SKM-1 (cell line): ENCODE results near the gene PDGFC.

Experiments used
- DNase-seq: peaks from one replicate; lab custom pipeline; 2025; ENCODE audit not compliant: unreplicated experiment; lab: John Stamatoyannopoulos, UW

Gene PDGFC

DNA sequence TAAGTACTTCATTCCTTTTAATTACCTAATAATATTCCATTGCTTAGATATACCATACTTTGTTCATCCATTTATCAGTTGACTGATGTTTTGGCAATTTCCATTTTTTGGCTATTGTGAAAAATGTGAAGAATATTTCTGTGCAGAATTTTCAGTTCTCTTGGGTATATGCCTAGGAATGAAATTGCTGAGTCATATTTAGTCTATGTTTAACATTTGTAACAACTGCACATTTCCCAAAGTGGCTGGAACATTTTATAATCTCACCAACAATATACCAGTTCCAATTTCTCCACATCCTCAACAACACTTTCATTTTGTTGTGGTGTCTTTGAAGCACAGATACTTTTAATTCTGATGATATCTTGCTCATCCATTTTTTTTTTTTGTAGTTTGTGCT lies 215.5 kb downstream of the PDGFC start:
- DNase-seq: no peak

DNA sequence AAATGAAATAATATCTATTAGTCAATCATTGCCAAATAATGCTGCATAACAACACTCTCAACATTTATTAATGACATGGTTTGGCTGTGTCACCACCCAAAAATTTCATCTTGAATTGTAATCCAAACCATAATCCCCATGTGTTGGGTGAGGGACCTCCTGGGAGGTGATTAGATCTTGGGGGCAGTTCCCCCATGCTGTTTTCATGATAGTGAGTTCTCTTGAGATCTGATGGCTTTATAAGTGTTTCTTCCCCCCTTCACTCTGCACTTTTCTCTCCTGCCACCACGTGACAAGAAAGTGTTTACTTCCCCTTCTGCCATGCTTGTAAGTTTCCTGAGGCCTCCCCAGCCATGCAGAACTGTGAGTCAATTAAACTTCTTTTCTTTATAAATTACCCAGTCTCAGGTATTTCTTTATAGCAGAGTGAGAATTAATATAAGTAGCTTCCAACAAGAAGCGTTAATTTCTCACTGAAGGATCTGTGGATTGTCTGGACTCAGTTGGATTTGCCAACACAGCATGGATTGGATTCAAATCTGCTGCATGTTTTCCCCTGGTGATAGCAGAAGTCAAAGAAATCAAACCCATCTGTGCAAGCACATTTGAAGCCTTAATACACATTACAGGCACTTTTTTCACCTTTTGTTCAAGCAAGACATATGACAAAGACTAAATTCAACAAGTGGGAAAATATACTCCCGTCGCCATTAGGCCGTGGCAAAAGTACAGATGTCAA lies 216.6 kb downstream of the PDGFC start:
- DNase-seq: no peak

DNA sequence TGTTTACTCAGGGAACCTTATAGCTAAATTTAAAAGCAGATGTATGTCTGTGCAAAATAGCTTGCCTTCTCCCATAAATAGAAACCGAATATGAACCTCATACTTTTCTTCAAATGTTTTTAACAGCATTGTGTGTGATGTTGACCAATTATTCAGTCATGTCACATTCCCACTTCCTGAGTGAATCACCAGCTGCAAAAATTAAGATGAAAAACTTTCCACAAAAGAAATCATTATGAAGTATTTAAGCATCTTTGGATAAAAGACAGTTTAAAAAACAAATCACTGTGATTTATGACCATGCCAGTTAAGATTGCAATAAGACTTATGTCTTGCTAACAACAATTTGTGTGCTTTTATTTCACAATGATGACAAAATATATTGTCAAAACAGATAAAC lies 220.1 kb downstream of the PDGFC start:
- DNase-seq: no peak

- DNase-seq: no peak
Measured at GRCh38 chr4:156749426-156750403, 221.9 kb downstream of the PDGFC start.

DNA sequence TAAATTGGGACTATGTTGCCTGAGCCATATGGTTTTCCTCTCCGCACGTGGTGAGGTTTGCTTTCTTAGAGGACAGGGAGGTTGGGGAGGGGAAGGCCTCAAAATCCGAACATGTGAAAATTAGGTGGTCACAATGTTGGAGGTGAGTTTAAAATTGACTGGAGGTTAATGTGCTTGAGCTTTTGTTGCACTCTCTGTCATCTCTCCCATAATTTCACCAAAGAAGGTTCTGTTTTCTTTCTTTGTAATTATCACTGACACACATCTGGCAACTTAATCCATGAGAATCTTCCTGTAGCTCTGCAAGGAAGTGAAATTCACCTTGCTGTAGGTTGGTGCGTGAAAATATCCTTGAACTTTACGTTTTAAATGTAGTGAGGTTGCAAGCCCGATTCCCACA lies 225.5 kb downstream of the PDGFC start:
- no peak for DNase-seq

- no peak for DNase-seq
Measured at GRCh38 chr4:156738766-156739165, 232.8 kb downstream of the PDGFC start.

DNA sequence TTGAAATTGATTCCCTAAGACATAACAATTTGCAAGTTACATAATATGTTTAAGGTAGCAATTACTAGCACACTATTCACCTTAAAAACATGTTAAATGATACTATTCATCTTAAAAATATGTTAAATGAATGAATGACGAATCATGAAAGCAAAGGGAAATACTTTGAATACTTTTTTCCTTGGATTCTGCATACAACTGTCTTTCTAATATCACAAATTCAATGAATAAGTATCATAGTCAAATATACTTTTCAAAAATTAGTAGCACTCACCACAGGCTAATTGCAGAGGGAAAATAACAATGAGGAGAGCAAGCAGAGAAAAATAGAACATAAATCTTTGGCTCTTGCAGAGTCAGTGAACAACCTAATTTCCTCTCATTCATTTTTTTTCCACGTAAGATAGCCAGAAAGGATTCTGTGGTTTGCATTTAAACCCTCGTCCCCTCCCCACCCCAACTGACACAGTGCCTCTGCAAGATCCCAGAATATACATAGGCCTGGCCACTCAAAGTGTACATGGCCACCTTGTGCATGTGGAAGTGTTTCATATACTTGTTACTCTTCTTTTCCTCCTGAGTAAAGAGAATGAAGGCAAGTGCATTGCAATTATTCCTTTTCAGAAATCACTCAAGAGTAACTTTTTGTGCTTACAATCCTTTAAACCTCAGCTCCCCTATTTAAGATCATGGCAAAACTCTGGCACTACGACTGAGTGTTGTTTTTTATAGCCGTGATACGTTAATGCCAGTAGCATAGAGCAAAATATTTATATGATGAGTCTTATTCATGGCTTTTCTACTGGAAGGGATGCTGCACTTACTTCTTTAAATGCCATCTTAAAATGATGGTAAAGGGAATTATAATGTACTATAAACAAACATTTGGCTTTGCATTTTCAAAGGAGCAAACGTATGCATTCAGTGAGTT lies 236.4 kb downstream of the PDGFC start:
- no peak for DNase-seq

DNA sequence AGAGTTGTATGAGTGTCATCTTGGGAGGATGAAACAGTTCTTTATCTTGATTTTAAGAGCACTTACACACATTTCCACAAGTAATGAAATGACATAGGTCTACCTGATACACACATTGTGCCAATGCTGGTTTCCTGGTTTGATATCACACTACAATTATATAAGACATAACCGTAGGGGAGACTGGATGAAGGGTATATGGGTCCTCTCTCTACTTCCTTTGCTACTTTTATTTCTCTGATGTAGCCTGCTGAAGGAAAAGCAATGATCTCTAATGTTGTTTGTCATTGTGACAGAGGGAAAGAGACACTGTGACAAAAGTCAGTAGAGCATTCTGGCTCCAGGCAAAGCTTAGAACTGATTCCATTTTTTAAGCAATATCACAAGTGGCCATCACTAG lies 238.0 kb downstream of the PDGFC start:
- DNase-seq: no peak

GRCh38 chr4:156732634-156733033 lies 239.0 kb downstream of the PDGFC start:
- no peak for DNase-seq

- DNase-seq: no peak
Measured at GRCh38 chr4:156729416-156729815, 242.2 kb downstream of the PDGFC start.

DNA sequence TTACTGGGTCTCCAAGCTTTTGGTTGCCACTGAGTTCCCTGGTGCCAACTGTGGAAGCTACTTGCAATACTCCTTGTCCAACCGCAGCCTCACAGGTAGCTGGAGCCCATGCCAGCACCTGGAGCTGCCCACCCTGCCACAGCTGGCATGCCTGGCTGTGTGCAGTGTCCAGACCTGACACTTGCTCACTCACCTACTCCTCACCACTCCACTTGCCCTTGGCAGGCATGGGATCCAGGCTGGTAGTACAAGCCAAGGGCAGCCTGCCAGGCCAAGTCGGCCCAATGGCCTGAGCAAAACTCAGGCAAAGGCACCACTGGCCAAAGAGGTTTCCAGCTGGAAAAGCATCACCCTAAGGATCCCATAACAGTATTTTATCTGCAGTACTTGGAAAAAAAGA lies 246.3 kb downstream of the PDGFC start:
- no peak for DNase-seq

GRCh38 chr4:156723951-156724668 lies 247.5 kb downstream of the PDGFC start:
- DNase-seq: no peak

DNA sequence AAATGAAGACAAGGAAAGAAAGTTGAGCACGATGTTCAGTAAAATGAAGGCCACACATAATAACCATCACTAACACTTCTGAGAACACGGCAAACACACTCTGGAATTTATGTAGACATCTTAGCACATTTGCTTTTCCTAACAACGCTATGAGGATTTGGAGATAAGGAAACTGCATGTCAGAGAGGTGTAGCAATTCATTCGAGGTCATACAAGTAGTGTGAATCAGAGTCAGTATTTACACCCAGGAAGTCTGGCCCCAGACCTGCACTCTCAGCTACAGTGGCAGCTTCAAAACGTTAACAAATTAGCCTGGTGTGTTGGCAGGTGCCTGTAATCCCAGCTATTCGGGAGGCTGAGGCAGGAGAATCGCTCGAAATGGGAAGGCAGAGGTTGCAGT lies 253.4 kb downstream of the PDGFC start:
- DNase-seq: no peak

GRCh38 chr4:156711193-156711590 lies 260.4 kb downstream of the PDGFC start:
- no peak for DNase-seq
